ENCODE measurements around the gene PAQR7.

The PAQR7 gene

GRCh38 chr1:25903986-25904385 is 28.5 kb upstream of the PAQR7 start:
- DNase-seq (ENCODE audit: low read depth in 4 of 4, low spot score in 1 of 4) = no peak

DNA sequence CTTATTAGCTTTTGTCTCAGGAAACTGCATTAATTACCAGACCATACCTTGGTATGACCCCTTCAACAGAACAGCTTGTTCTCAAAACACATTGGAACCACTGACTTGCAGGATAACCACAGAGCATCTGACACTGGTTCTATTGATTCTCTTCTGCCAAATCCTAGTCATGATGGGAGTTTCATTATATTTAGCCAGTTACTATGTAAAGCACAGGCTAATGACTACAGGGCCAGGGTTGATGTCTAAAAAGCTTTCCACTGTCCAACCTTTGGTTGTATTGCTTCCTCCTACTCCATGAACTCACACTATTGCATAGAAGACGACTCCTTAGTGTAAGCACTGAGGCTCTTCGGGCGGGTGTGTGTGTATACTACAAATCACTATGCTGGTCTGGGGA is 27.0 kb upstream of the PAQR7 start:
- DNase-seq (ENCODE audit: low read depth in 4 of 4, low spot score in 1 of 4) = no peak

DNA sequence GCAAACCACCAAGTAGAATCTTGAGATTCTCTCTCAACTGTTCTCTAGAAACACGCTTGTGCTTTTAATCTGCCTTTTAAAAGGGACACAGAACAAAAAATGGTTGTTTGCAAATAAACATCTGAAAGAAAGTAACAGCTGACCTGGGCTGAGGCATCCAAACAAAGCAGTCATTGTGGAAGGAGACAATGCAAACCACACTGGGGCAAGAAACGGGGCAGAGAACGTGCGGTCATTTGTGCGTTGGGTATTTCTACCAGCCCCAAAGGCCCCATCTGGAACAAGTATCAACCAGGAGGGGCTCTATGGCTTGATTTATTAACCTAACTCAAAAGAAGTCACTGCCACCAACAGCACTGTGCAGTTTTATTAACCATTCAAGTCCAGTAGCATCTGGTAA is 24.7 kb upstream of the PAQR7 start:
- no peak for DNase-seq (ENCODE audit: low read depth in 4 of 4, low spot score in 1 of 4)

DNA sequence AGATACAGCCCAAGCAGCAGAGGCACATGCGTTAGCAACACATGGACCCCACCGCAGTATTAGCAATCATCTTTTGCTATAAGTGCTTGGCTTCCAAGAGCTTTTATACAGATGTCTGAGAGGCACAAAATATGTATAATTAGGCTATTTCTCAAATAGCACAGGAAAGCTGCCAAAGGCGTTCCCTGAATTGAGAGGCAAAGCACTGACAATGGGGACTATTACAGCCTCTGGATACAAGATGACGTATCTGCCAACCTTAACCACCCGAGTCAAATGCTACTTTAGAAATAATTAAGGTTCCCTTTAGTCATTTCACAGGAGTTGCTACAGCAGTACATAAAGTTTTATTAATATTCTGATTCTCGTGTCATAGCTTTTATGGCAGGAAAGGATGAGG is 24.3 kb upstream of the PAQR7 start:
- DNase-seq (ENCODE audit: low read depth in 4 of 4, low spot score in 1 of 4) = no peak

- no peak for DNase-seq (ENCODE audit: low read depth in 4 of 4, low spot score in 1 of 4)
Observed at GRCh38 chr1:25898223-25899015, 22.9 kb upstream of the PAQR7 start.

DNA sequence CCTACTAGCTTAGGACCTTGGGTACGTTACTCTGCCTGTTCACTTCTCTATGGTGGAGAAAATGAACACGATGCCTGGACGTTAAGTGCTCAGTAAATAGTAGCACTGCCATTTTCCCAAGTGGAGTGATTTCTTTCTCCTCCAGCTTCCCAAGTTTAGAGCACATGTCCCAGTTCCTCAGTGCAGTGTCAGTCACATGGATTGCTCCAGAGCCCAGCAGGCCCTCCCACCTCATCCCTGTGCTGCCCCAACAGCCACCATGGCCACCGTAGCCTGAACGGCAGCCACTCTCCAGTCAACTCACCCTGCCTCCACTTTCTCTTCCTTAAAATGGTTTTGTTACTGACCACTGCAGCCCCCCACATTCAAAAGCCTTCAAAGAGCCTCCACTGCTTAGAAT is 22.2 kb upstream of the PAQR7 start:
- no peak for DNase-seq (ENCODE audit: low read depth in 4 of 4, low spot score in 1 of 4)

DNA sequence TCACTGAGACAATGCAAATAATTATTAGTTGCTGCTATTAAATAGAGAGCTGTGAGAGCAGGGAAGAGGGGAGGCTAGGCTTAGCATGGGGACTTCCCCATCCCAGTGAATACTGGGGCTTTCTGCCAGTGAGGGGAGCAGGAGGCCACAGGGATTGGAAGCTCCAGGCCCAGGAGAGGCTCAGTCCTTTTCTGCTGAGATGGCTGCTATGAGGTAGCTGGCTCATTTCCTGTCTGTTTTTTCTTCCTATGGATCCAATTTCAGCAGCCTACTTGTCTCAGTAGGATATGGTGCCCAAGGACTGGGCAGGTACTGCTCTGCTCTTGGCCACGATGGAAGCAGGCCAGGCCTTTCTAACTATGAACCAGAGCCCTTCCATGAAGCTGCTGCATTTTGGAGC is 20.8 kb upstream of the PAQR7 start:
- DNase-seq (ENCODE audit: low read depth in 4 of 4, low spot score in 1 of 4) = no peak

DNA sequence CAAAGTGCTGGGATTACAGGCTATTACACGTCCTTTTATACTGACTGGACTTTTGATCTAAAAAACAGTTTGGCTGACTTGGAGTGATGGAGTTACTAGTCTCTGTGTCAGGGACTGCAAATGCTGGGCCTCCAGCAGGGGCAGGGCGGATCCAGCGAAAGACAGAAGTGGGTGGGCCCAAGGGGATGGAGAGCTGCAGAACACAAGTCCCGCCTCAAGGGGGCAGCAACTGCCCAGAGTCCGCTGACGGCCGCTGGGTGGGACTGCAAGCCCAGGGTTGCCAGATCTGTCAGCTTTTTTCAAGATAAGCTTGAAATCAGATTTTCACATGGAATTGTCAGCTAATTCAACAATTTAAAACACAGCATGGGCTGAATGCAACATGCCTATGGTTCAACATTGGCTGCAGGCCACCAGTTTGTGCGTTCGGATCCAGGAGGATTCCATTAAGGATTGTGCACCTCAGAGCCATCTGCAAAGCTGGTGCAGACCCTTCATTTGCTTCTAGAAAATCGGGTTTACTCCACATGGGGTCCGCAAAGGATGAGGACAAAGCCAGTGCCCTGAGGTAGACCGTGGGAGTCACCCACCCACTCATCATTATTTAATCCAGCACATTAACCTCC is 20.0 kb upstream of the PAQR7 start:
- DNase-seq (ENCODE audit: low read depth in 4 of 4, low spot score in 1 of 4) = peak; percentile 68 to 82 (median 79)

DNA sequence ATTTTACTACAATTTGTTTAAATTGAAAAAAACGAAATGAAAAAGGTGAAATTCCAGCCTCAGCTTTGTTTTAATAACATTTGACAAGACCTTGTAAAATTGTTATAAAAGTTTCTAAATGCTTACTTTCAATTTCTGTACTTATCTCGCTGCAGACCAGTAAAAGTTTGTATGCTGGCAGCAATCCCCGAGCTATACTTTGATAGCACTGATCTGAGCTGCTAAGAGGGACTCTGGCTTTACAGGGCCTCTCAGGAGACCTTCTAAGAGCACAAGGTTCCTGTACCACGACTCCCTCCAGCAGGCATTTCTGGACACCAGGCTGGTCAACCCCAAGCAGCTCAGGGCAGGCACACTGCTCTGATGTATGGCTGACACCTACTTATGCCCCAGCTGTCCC is 17.6 kb upstream of the PAQR7 start:
- DNase-seq (ENCODE audit: low read depth in 4 of 4, low spot score in 1 of 4) = no peak

DNA sequence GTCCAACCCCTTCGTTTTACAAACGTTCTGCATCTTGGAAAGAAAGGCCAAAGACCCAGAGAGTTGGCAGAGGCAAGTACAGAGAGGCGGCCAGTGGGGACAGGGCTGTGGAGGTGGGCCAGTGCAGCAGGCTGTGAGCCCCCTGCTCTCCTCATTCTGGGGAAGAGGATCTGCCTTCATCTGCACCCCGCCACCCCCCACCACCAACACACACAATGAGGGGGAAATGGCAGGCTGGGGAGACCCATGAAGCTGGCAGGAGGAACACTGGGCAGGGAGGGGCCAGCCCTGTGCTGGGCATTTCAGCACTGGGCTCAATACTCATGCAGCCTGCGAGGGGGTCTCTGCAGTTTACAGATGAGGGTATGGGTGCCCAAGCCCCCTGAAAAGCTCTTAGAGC is 16.1 kb upstream of the PAQR7 start:
- DNase-seq (ENCODE audit: low read depth in 4 of 4, low spot score in 1 of 4) = no peak

DNA sequence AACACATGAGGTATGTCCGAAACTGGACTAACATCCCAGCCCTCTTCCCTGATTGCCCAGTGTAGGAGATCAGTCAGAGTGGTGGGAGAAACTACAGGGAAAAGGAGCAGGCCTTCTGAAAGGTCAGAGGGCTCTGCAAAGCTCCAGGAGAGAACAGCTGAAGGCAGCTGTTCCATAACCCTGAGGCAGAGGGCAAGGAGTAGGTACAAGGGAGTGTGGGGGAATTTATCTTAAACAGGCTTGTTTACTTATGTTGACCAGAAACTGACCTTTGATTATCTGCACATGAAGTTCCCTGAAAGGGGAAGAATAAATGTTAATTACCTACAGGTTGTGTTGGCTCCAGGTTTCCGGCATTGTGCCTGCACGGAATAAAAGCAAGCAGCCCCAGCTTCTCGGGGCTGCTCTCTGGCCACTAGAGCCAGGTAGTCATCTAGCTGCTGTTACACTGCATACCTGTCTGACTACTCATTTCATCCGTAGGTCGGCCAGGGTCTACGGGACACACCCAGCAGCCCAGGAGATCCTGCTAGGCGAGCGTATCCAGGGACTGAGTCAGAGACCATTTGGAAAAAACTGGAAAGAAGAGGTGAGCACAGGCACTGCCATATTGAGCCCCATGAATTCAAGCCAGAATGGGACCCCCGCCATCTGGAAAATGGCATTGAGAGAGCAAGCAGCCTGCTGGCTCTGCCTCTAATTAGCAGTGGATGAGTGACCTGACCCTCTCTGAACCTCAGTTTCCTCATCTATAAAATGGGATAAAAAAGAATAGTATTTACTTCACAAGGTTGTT is 14.9 kb upstream of the PAQR7 start:
- no peak for DNase-seq (ENCODE audit: low read depth in 4 of 4, low spot score in 1 of 4)

- no peak for DNase-seq (ENCODE audit: low read depth in 4 of 4, low spot score in 1 of 4)
Observed at GRCh38 chr1:25889470-25889869, 14.0 kb upstream of the PAQR7 start.

GRCh38 chr1:25888426-25888987 is 13.0 kb upstream of the PAQR7 start:
- no peak for DNase-seq (ENCODE audit: low read depth in 4 of 4, low spot score in 1 of 4)

- no peak for DNase-seq (ENCODE audit: low read depth in 4 of 4, low spot score in 1 of 4)
Observed at GRCh38 chr1:25885602-25886001, 10.1 kb upstream of the PAQR7 start.

DNA sequence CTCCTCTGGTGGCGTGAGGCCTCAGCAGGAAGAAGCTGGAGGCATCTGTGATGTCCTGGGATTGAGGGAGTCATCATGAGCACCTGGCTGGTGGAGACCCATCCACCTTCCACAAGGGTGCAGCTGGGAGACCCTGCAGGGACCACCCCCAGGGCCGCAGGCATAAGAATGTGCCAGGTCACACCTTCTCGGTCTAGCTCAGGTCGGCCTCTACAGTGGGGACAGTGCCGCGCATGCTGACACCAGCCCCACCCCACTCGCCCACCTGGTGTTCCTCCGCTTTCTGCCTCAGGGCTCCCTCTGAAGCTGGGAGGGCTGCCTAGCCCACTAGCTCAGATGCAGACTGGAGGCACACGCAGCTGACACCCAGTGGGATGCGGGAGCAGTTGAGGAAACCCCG is 5.8 kb upstream of the PAQR7 start:
- no peak for DNase-seq (ENCODE audit: low read depth in 4 of 4, low spot score in 1 of 4)

- no peak for DNase-seq (ENCODE audit: low read depth in 4 of 4, low spot score in 1 of 4)
Observed at GRCh38 chr1:25880518-25880917, 5.0 kb upstream of the PAQR7 start.

GRCh38 chr1:25879675-25880074 is 4.2 kb upstream of the PAQR7 start:
- no peak for DNase-seq (ENCODE audit: low read depth in 4 of 4, low spot score in 1 of 4)

GRCh38 chr1:25878690-25879089 is 3.2 kb upstream of the PAQR7 start:
- DNase-seq (ENCODE audit: low read depth in 4 of 4, low spot score in 1 of 4) = no peak

DNA sequence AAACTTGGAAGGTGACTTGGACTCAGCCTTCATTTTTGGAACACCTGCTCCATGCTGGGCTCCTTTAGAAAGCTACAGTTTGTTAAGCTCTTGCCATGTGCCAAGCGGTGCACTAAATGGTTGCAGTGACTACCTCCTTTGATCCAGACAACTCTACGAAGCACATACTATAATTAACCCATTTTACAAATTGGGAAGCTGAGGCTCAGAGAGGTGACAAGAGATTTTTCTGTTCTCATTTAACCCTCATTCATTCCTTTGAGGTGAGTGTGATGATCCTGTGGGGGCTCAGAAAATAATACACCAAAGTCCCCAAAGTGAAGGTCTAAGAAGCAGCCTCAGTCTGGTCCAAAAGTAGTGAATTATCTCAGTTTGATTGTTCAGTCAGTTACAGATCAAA is 1.6 kb upstream of the PAQR7 start:
- DNase-seq (ENCODE audit: low read depth in 4 of 4, low spot score in 1 of 4) = no peak

- DNase-seq (ENCODE audit: low read depth in 4 of 4, low spot score in 1 of 4) = no peak
Observed at GRCh38 chr1:25876693-25877077, 1.2 kb upstream of the PAQR7 start.

DNA sequence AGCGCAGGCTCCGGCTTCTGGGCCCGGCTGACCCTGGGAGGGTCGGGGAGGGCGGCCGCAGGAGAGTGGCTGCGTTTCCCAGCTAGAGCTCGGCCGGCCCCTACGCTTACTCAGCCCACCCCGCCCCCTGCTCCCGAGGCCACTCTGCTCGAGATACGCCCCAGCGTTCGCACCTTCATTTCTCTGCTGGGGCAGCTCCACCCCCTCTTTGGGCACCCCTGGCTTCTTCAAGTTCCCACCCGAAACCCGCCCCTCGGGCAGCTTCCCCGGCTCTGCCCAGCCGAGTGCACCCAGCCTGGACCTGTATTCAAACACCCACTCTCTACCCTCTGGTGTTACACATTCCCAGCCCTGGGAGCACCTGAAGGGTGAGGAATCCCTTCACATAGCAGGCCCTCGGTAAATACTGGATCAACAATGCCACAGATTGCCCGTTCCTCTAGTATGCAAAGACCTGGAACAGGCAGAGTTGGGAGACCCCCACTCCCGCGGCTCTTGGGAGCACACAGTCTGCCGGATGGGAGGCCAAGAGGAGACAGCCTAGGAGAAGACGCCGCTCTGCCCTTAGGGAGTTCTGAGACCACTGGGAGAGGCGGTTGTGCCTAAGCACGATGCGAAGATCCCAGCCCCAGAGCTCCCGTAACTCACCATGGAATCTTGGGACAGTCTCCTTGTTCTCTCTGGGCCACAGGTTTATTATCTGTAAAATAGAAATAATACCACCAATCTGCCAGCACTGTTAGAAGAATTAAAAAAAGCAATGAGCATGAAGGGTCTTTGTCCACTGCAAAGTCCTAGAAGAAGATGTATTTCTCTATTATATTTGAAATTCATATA is 566 bp upstream of the PAQR7 start:
- peak in 1 of 4 experiments; percentile 23 for DNase-seq (ENCODE audit: low read depth in 4 of 4, low spot score in 1 of 4)

Data from stimulated activated CD4-positive, alpha-beta T cell treated with anti-CD3 and anti-CD28 coated beads, Interleukin-1b, Interleukin-23, amount 100 ng/mL, for 24 hours (primary cell).